Smooth muscle cell (in vitro differentiated cells): ENCODE measurements around the gene GUCD1. TPM values are rescaled to one million over a fixed set of nuclear protein-coding genes. Genes with fewer than 3 reads are reported as not detected.

Experiments
- DNase-seq: peaks from one replicate; lab custom pipeline; 2025; ENCODE audit not compliant: unreplicated experiment; lab: John Stamatoyannopoulos, UW
- H2AFZ ChIP-seq: fragments of 200-600 bp; sonication (generic); 2 replicates; pipeline ENCODE4 v1.6.0; 2016; ENCODE audit warnings: antibody characterized with exemption, low read depth, mild to moderate bottlenecking
- H3F3A ChIP-seq: fragments of 200-600 bp; sonication (generic); 2 replicates; pipeline ENCODE4 v1.6.0; 2017; ENCODE audit warnings: antibody characterized with exemption, low read depth
- H3K27ac ChIP-seq: fragments of 200-600 bp; sonication (generic); 2 replicates; pipeline ENCODE4 v1.5.1; 2016; ENCODE audit warnings: low read depth, mild to moderate bottlenecking
- H3K27me3 ChIP-seq: fragments of 200-600 bp; sonication (generic); 2 replicates; pipeline ENCODE4 v1.6.1; 2016; ENCODE audit warnings: low read depth, mild to moderate bottlenecking
- H3K36me3 ChIP-seq: fragments of 200-600 bp; sonication (generic); 2 replicates; pipeline ENCODE4 v1.5.1; 2016; ENCODE audit warnings: low read depth
- H3K4me1 ChIP-seq: fragments of 200-600 bp; sonication (generic); 2 replicates; pipeline ENCODE4 v1.5.1; 2016; ENCODE audit warnings: low read depth
- H3K4me2 ChIP-seq: fragments of 200-600 bp; sonication (generic); 2 replicates; pipeline ENCODE4 v1.6.0; 2016; ENCODE audit warnings: mild to moderate bottlenecking
- H3K4me3 ChIP-seq: fragments of 200-600 bp; sonication (generic); 2 replicates; pipeline ENCODE4 v1.5.1; 2016; ENCODE audit warnings: mild to moderate bottlenecking
- H3K79me2 ChIP-seq: fragments of 200-600 bp; sonication (generic); 2 replicates; pipeline ENCODE4 v1.6.0; 2016; ENCODE audit warnings: low read depth, mild to moderate bottlenecking
- H3K9ac ChIP-seq: fragments of 200-600 bp; sonication (generic); 2 replicates; pipeline ENCODE4 v1.6.0; 2016; ENCODE audit warnings: low read depth
- H3K9me3 ChIP-seq: fragments of 200-600 bp; sonication (generic); replicated peaks from 2 replicates; pipeline ENCODE4 v1.5.1; 2016; ENCODE audit warnings: low read depth
- H4K20me1 ChIP-seq: fragments of 200-600 bp; sonication (generic); 2 replicates; pipeline ENCODE4 v1.6.0; 2016; ENCODE audit warnings: low read depth
- WGBS: methylation state at CpG from one replicate; pipeline ENCODE4 v1.1.7; 2016; ENCODE audit warnings: low lambda C conversion rate; 5-methylcytosine and 5-hydroxymethylcytosine counted together
- polyA plus RNA-seq: library from polyadenylated mRNA; unstranded; fragments of >200 nt; fragmentation: Nextera tagmentation; extraction: Ambion mirVana; gene quantifications from 2 replicates; pipeline ENCODE4 v1.2.1, GENCODE V29; 2016
- total RNA-seq: library from RNA; depleted of rRNA; stranded (reverse); fragments of >200 nt; gene quantifications from 2 replicates; pipeline ENCODE4 v1.2.3, GENCODE V29; 2014
- TF ChIP-seq, protein P1 (sequence below): fragments of 200-600 bp; sonication (generic); IDR thresholded peaks from 2 replicates; pipeline ENCODE4 v1.5.1; 2017; ENCODE audit warnings: borderline replicate concordance, mild to moderate bottlenecking, antibody characterized with exemption; ENCODE audit not compliant: insufficient read depth, poor library complexity, severe bottlenecking

GUCD1 gene
- total and polyA plus RNA-seq, 2 experiments from 2014 or later, result 54.3 to 56.0 TPM

DNA sequence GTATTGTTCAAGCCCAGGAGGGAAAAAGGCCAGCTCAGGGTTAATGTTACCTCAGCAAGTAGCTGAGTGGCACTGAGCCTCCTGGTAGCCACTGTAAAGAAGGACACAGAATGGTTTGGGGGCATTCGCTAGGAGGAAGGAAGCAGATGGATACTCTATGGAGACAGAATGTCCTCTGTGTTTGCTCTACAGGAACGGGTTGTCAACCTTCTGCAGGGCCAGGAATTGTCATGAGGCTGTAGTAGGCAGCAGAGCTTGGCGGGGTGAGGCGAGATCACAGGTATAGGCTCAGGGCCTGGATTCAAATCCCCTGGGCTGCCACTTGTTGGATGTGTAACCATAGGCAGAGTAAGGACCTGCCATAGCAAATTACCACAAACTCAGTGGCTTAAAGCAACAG lies 40.9 kb upstream of the GUCD1 start:
- 96% methylated on average over 4 of the region's 4 CpGs for WGBS
- Histone ChIP-seq H3K9me3 (no peaks in the 10 kb centered on the region), H3K4me3 (no peak overlapping the region), H3K79me2 (no peaks in the 10 kb centered on the region), H3K4me1 (peaks cover 8% of the 10 kb centered on the region), H3K9ac (no peak overlapping the region), H3K4me2 (no peak overlapping the region), H3K27me3 (no peaks in the 10 kb centered on the region), H3K27ac (no peak overlapping the region), H2AFZ (no peak overlapping the region), H4K20me1 (no peaks in the 10 kb centered on the region), H3K36me3 (no peaks in the 10 kb centered on the region), H3F3A (no peaks in the 10 kb centered on the region)
- no peak for DNase-seq
- TF ChIP-seq, protein P1, sequence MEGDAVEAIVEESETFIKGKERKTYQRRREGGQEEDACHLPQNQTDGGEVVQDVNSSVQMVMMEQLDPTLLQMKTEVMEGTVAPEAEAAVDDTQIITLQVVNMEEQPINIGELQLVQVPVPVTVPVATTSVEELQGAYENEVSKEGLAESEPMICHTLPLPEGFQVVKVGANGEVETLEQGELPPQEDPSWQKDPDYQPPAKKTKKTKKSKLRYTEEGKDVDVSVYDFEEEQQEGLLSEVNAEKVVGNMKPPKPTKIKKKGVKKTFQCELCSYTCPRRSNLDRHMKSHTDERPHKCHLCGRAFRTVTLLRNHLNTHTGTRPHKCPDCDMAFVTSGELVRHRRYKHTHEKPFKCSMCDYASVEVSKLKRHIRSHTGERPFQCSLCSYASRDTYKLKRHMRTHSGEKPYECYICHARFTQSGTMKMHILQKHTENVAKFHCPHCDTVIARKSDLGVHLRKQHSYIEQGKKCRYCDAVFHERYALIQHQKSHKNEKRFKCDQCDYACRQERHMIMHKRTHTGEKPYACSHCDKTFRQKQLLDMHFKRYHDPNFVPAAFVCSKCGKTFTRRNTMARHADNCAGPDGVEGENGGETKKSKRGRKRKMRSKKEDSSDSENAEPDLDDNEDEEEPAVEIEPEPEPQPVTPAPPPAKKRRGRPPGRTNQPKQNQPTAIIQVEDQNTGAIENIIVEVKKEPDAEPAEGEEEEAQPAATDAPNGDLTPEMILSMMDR, result no peak

DNA sequence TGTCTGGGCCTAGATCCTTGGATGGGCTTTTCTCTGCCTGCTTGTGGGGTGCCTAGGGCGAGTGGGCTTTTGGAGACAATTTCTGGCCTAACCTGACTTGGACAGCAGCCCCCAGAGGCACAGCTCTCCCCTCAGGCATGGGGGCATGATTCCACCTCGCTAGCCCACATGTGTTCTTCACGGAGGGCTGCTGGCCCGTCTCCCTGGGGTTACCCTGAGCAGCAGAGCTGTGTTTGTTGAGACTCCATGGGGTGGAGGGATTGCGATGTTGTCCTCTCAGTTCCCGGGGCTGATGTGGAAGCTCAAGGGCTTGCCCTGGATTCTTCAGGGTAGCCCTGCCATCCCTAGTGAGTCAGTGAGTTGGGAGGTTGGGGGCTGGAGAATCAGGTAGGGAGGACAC lies 40.3 kb upstream of the GUCD1 start:
- H3K9ac ChIP-seq, result no peak overlapping the region
- no peak overlapping the region for H3K27ac ChIP-seq
- H3F3A ChIP-seq, result no peaks in the 10 kb centered on the region
- TF ChIP-seq, protein P1, result no peak
- H3K4me2 ChIP-seq, result no peak overlapping the region
- H3K4me3 ChIP-seq, result no peak overlapping the region
- H3K36me3 ChIP-seq, result no peaks in the 10 kb centered on the region
- no peaks in the 10 kb centered on the region for H3K27me3 ChIP-seq
- no peaks in the 10 kb centered on the region for H3K9me3 ChIP-seq
- no peak for DNase-seq
- H3K79me2 ChIP-seq, result no peaks in the 10 kb centered on the region
- H2AFZ ChIP-seq, result no peak overlapping the region
- no peaks in the 10 kb centered on the region for H4K20me1 ChIP-seq
- WGBS, result 91% methylated on average over 6 of the region's 6 CpGs
- H3K4me1 ChIP-seq, result peaks cover 8% of the 10 kb centered on the region

- TF ChIP-seq, protein P1, result no peak
- Histone ChIP-seq H4K20me1 (no peaks in the 10 kb centered on the region), H2AFZ (no peak overlapping the region), H3K4me1 (peaks cover 8% of the 10 kb centered on the region), H3K27me3 (no peaks in the 10 kb centered on the region), H3K4me3 (no peak overlapping the region), H3K79me2 (no peaks in the 10 kb centered on the region), H3K27ac (no peak overlapping the region), H3K4me2 (no peak overlapping the region), H3K9ac (no peak overlapping the region), H3K9me3 (no peaks in the 10 kb centered on the region), H3F3A (no peaks in the 10 kb centered on the region), H3K36me3 (no peaks in the 10 kb centered on the region)
- 81% methylated on average over 7 of the region's 7 CpGs for WGBS
- no peak for DNase-seq
Observed at GRCh38 chr22:24594569-24595120, 39.7 kb upstream of the GUCD1 start.
